MM.1S (cell line): Measurements from ENCODE around the gene FANCC.

Experiments
- DNase-seq: peaks from one replicate; pipeline ENCODE4 v3.0.0-alpha.2; 2015
- H2AFZ ChIP-seq: fragments of 300-600 bp; sonication (generic); 2 replicates; pipeline ENCODE4 v1.6.0; 2016; ENCODE audit warnings: antibody characterized with exemption, low read length
- H3F3A ChIP-seq: fragments of 300-600 bp; sonication (generic); 2 replicates; pipeline ENCODE4 v1.6.1; 2016; ENCODE audit warnings: mild to moderate bottlenecking, antibody characterized with exemption, low read length, moderate library complexity, mixed read lengths; ENCODE audit not compliant: insufficient read depth
- H3K27ac ChIP-seq: fragments of 300-600 bp; sonication (generic); 2 replicates; pipeline ENCODE4 v1.5.1; 2016; ENCODE audit warnings: mild to moderate bottlenecking, low read length
- H3K27me3 ChIP-seq: fragments of 300-600 bp; sonication (generic); replicated peaks from 2 replicates; pipeline ENCODE4 v1.6.0; 2016; ENCODE audit warnings: low read length; ENCODE audit not compliant: insufficient read depth
- H3K36me3 ChIP-seq: fragments of 300-600 bp; sonication (generic); replicated peaks from 2 replicates; pipeline ENCODE4 v1.6.1; 2016; ENCODE audit warnings: mild to moderate bottlenecking, low read length, mixed read lengths; ENCODE audit not compliant: insufficient read depth
- H3K4me1 ChIP-seq: fragments of 300-600 bp; sonication (generic); 2 replicates; pipeline ENCODE4 v1.6.1; 2016; ENCODE audit warnings: low read length, mixed read lengths
- H3K4me2 ChIP-seq: fragments of 300-600 bp; sonication (generic); 2 replicates; pipeline ENCODE4 v1.6.0; 2016; ENCODE audit warnings: low read depth, low read length
- H3K4me3 ChIP-seq: fragments of 300-600 bp; sonication (generic); 2 replicates; pipeline ENCODE4 v1.5.1; 2016; ENCODE audit warnings: low read length, mixed read lengths
- H3K79me2 ChIP-seq: fragments of 300-600 bp; sonication (generic); 2 replicates; pipeline ENCODE4 v1.6.1; 2016; ENCODE audit warnings: mixed run types, low read length, mixed read lengths
- H3K9ac ChIP-seq: fragments of 300-600 bp; sonication (generic); 2 replicates; pipeline ENCODE4 v1.6.1; 2016; ENCODE audit warnings: low read length, mixed read lengths
- H3K9me2 ChIP-seq: fragments of 300-600 bp; sonication (generic); replicated peaks from 2 replicates; pipeline ENCODE4 v1.6.1; 2016; ENCODE audit warnings: mild to moderate bottlenecking, low read length, mixed read lengths; ENCODE audit not compliant: insufficient read depth
- H3K9me3 ChIP-seq: fragments of 300-600 bp; sonication (generic); replicated peaks from 2 replicates; pipeline ENCODE4 v1.6.1; 2016; ENCODE audit warnings: mild to moderate bottlenecking, low read length, mixed read lengths; ENCODE audit not compliant: insufficient read depth
- H4K20me1 ChIP-seq: fragments of 300-600 bp; sonication (generic); 2 replicates; pipeline ENCODE4 v1.6.1; 2016; ENCODE audit warnings: mild to moderate bottlenecking, low read length, moderate library complexity, mixed read lengths; ENCODE audit not compliant: insufficient read depth
- EZH2 ChIP-seq: fragments of 300-600 bp; sonication (generic); optimal IDR thresholded peaks from 2 replicates; pipeline ENCODE3; 2017; ENCODE audit warnings: low read depth, mild to moderate bottlenecking, antibody characterized with exemption, low read length, mixed read lengths
- EZH2phosphoT487 ChIP-seq: fragments of 300-600 bp; sonication (generic); IDR thresholded peaks from 2 replicates; pipeline ENCODE4 v1.6.1; 2018; ENCODE audit warnings: antibody characterized with exemption, low read length
- TF ChIP-seq, protein P1 (sequence below): fragments of 300-600 bp; sonication (generic); IDR thresholded peaks from 2 replicates; pipeline ENCODE4 v1.5.1; 2016; ENCODE audit warnings: antibody characterized with exemption, low read length, mixed read lengths

FANCC gene

DNA sequence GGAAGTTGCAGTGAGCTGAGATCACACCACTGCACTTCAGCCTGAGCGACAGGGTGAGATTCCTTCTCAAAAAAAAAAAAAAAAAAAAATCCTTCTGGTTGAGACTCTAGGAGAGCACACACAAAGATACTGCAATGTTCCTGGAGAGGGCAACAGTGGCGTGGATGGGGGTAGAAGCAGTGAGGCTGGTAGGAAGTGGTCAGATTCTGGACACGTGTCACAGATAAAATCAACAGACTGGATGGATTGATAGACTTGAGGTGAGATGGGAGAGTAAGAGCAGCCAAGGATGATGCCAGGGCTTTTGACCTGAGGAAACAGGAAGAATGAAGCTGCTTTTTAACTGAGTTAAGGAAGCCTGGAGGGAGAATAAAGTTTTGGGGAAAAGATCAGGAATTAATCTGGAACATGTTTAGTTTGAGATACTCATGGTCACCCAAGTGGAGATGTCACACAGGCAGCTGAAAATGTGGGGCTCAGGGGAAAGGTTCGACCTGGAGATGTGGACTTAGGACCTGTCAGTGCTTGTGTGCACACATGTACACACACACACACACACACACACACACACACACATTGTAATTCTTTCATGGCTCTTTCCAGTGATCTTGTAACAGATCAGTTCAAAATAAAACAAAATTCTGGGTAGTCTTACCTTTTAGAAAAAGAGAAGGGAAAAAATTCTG, 88.1 kb downstream of the FANCC start:
- Histone ChIP-seq H2AFZ (no peak overlapping the region), H3F3A (no peaks in the 10 kb centered on the region), H3K36me3 (no peaks in the 10 kb centered on the region), H3K27me3 (no peaks in the 10 kb centered on the region), H3K4me2 (no peak overlapping the region), H4K20me1 (no peaks in the 10 kb centered on the region), H3K4me3 (no peak overlapping the region), H3K9ac (no peak overlapping the region), H3K9me3 (no peaks in the 10 kb centered on the region), H3K4me1 (no peaks in the 10 kb centered on the region), H3K27ac (no peak overlapping the region), H3K79me2 (no peaks in the 10 kb centered on the region), H3K9me2 (no peaks in the 10 kb centered on the region)
- TF ChIP-seq, protein P1, sequence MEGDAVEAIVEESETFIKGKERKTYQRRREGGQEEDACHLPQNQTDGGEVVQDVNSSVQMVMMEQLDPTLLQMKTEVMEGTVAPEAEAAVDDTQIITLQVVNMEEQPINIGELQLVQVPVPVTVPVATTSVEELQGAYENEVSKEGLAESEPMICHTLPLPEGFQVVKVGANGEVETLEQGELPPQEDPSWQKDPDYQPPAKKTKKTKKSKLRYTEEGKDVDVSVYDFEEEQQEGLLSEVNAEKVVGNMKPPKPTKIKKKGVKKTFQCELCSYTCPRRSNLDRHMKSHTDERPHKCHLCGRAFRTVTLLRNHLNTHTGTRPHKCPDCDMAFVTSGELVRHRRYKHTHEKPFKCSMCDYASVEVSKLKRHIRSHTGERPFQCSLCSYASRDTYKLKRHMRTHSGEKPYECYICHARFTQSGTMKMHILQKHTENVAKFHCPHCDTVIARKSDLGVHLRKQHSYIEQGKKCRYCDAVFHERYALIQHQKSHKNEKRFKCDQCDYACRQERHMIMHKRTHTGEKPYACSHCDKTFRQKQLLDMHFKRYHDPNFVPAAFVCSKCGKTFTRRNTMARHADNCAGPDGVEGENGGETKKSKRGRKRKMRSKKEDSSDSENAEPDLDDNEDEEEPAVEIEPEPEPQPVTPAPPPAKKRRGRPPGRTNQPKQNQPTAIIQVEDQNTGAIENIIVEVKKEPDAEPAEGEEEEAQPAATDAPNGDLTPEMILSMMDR, result no peak
- TF ChIP-seq EZH2 (no peak), EZH2phosphoT487 (no peak)
- no peak for DNase-seq

DNA sequence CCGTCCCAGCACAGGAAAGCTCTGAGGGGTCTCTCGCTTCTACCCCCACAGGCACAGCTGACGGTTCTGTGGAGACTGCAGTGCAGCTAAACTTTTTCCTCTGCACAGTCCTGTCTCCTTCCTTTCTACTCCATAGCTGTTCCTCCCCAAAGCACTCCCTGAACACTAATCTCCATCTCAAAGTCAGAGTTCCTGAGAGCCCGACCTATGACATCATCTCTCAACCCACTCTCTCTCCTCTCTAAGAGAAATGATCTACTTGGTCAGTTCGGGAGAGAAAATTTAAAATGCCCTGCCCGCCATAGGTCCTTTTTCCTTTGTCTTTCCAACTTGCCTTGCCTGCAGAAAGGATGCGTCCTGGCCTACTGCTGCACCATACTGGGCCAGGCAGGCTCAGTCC, 90.6 kb downstream of the FANCC start:
- H2AFZ ChIP-seq, result no peak overlapping the region
- no peaks in the 10 kb centered on the region for H3K36me3 ChIP-seq
- H3K4me1 ChIP-seq, result no peaks in the 10 kb centered on the region
- H3K9ac ChIP-seq, result no peak overlapping the region
- H3K4me2 ChIP-seq, result no peak overlapping the region
- H3K27me3 ChIP-seq, result no peaks in the 10 kb centered on the region
- H3K9me3 ChIP-seq, result no peaks in the 10 kb centered on the region
- H3K27ac ChIP-seq, result no peak overlapping the region
- H4K20me1 ChIP-seq, result no peaks in the 10 kb centered on the region
- TF ChIP-seq, protein P1, result no peak
- TF ChIP-seq EZH2phosphoT487, result no peak
- TF ChIP-seq EZH2, result no peak
- DNase-seq, result no peak
- H3F3A ChIP-seq, result no peaks in the 10 kb centered on the region
- H3K4me3 ChIP-seq, result no peak overlapping the region
- no peaks in the 10 kb centered on the region for H3K9me2 ChIP-seq
- H3K79me2 ChIP-seq, result no peaks in the 10 kb centered on the region

DNA sequence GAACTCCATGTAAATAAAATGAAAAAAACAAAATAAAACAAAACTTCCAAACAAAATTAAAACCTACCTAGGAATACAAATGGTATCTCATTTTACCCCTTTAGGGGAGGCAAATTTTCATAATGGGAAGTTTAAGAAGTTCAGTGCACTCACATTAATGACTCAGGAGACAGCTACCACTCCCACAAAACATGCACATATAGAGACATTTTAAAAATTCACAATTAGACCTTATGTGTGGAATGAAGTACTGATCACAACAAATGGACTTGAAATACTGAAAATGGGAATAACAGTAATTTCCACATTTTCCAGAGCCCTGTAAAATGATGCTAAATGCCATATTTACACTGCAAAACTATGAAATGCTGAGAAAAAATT, 91.8 kb downstream of the FANCC start:
- Histone ChIP-seq H3K79me2 (no peaks in the 10 kb centered on the region), H4K20me1 (no peaks in the 10 kb centered on the region), H3K9me3 (no peaks in the 10 kb centered on the region), H3K4me1 (no peaks in the 10 kb centered on the region), H3K9ac (no peak overlapping the region), H3F3A (no peaks in the 10 kb centered on the region), H3K9me2 (no peaks in the 10 kb centered on the region), H3K36me3 (no peaks in the 10 kb centered on the region), H2AFZ (no peak overlapping the region), H3K27ac (no peak overlapping the region), H3K27me3 (no peaks in the 10 kb centered on the region), H3K4me2 (no peak overlapping the region), H3K4me3 (no peak overlapping the region)
- no peak for DNase-seq
- TF ChIP-seq EZH2 (no peak), EZH2phosphoT487 (no peak)
- TF ChIP-seq, protein P1, result no peak
